Thyroid gland (tissue), 4 donors: Measurements from ENCODE around the gene MYZAP. TPM values are rescaled to one million over a fixed set of nuclear protein-coding genes. Genes with fewer than 3 reads are reported as not detected.

Source experiments
- DNase-seq, 2 donors: peaks; one replicate each; pipeline ENCODE4 v3.0.0-alpha.2; 2019
- H3K27ac ChIP-seq, 3 donors: fragments of 200-600 bp; sonication (generic); 1 replicate in 2 of 3; 2 replicates in 1 of 3; pipeline ENCODE4 v1.5.1; 2016 to 2019; ENCODE audit warnings: mild to moderate bottlenecking in 1 of 3, moderate library complexity in 1 of 3
- H3K27me3 ChIP-seq: fragments of 200-600 bp; sonication (generic); one replicate; pipeline ENCODE4 v1.5.1; 2019
- H3K36me3 ChIP-seq, 2 donors: fragments of 200-600 bp; sonication (generic); one replicate each; pipeline ENCODE4 v1.5.1; 2016 to 2019
- H3K4me1 ChIP-seq, 2 donors: fragments of 200-600 bp; sonication (generic); one replicate each; pipeline ENCODE4 v1.5.1; 2017 to 2019
- H3K4me3 ChIP-seq, 3 donors: fragments of 200-600 bp; sonication (generic); replicated peaks in 1 of 3; 1 replicate in 2 of 3; 2 replicates in 1 of 3; pipeline ENCODE4 v1.5.1; 2016; ENCODE audit warnings: mild to moderate bottlenecking in 1 of 3
- H3K9me3 ChIP-seq: fragments of 200-600 bp; sonication (generic); one replicate; pipeline ENCODE4 v1.5.1; 2017
- CTCF ChIP-seq, 6 experiments: fragments of 200-600 bp in 3 of 6; fragments of 450-650 bp in 3 of 6; sonication (generic) in 3 of 6; IDR thresholded peaks; one replicate each; pipeline ENCODE4 v1.5.1; 2016 to 2019; ENCODE audit warnings: antibody characterized with exemption in 6 of 6, mild to moderate bottlenecking in 2 of 6, inconsistent platforms in 1 of 6, moderate library complexity in 1 of 6
- POLR2A ChIP-seq, 2 donors: fragments of 450-650 bp; IDR thresholded peaks; one replicate each; pipeline ENCODE4 v1.6.1; 2017; ENCODE audit warnings: antibody characterized with exemption in 2 of 2, mild to moderate bottlenecking in 2 of 2, moderate library complexity in 1 of 2
- WGBS, 2 donors: methylation state at CpG; one replicate each; pipeline ENCODE4 v1.1.5; 2017; 5-methylcytosine and 5-hydroxymethylcytosine counted together
- intact Hi-C: fragments of 100-400 bp; cut with DNase I; formaldehyde crosslinking; loops from one replicate; pipeline ENCODE4 v1.15.1; 2023
- total RNA-seq, 4 donors: library from RNA; depleted of rRNA; stranded (reverse); fragments of >200 nt; gene quantifications; one replicate each; pipeline ENCODE4 v1.2.3, GENCODE V29; 2016

MYZAP gene
- total RNA-seq, 4 donors from 2014 or later = 3.2 to 20.7 (median 6.4) TPM

GRCh38 chr15:57683481-57683880 lies 91.8 kb downstream of the MYZAP start:
- intact Hi-C loops = no loop called here
- Histone ChIP-seq H3K27ac (no peak overlapping the region), H3K4me1 (peaks cover 8 to 12% of the 10 kb centered on the region in 2 donors), H3K36me3 (no peaks in the 10 kb centered on the region), H3K27me3 (no peaks in the 10 kb centered on the region), H3K4me3 (no peak overlapping the region), H3K9me3 (no peaks in the 10 kb centered on the region)
- TF ChIP-seq CTCF (IDR thresholded peaks at IDR 0.05) = no peak
- TF ChIP-seq POLR2A (IDR thresholded peaks at IDR 0.05) = no peak
- no peak for DNase-seq
- WGBS, 2 donors = 96% methylated on average over 1 of the region's 1 CpG

GRCh38 chr15:57684491-57685151 lies 92.9 kb downstream of the MYZAP start:
- Histone ChIP-seq H3K36me3 (no peaks in the 10 kb centered on the region), H3K9me3 (no peaks in the 10 kb centered on the region), H3K27me3 (no peaks in the 10 kb centered on the region), H3K4me1 (peaks cover 8 to 12% of the 10 kb centered on the region in 2 donors), H3K4me3 (no peak overlapping the region), H3K27ac (peak overlapping the region; percentile 3 to 56 (median 45))
- peak; percentile 64 to 82 for DNase-seq
- 45 to 46% methylated on average over 8 of the region's 8 CpGs for WGBS, 2 donors
- TF ChIP-seq CTCF (IDR thresholded peaks at IDR 0.05) = no peak
- TF ChIP-seq POLR2A (IDR thresholded peaks at IDR 0.05) = peak in 1 of 2 donors; percentile 31
- intact Hi-C loops = no loop called here

- no peaks in the 10 kb centered on the region for H3K36me3 ChIP-seq
- no peak for TF ChIP-seq POLR2A (IDR thresholded peaks at IDR 0.05)
- no peak for TF ChIP-seq CTCF (IDR thresholded peaks at IDR 0.05)
- H3K9me3 ChIP-seq = no peaks in the 10 kb centered on the region
- no peak overlapping the region for H3K4me3 ChIP-seq
- H3K4me1 ChIP-seq = peaks cover 8 to 12% of the 10 kb centered on the region in 2 donors
- WGBS, 2 donors = 79 to 83% methylated on average over 7 of the region's 7 CpGs
- intact Hi-C loops = no loop called here
- H3K27me3 ChIP-seq = no peaks in the 10 kb centered on the region
- DNase-seq = no peak
- peak overlapping the region in 1 of 3 donors; percentile 56 for H3K27ac ChIP-seq
Measured at GRCh38 chr15:57685306-57686095, 93.8 kb downstream of the MYZAP start.

GRCh38 chr15:57686657-57687056 lies 95.0 kb downstream of the MYZAP start:
- TF ChIP-seq POLR2A (IDR thresholded peaks at IDR 0.05) (no peak), CTCF (IDR thresholded peaks at IDR 0.05) (no peak)
- Histone ChIP-seq H3K27ac (no peak overlapping the region), H3K9me3 (no peaks in the 10 kb centered on the region), H3K27me3 (no peaks in the 10 kb centered on the region), H3K36me3 (no peaks in the 10 kb centered on the region), H3K4me1 (peaks cover 12% of the 10 kb centered on the region in 2 donors), H3K4me3 (no peak overlapping the region)
- DNase-seq = no peak
- 83 to 84% methylated on average over 4 of the region's 4 CpGs for WGBS, 2 donors
- intact Hi-C loops = no loop called here
